ENCODE results near the gene CTRL.

DNA sequence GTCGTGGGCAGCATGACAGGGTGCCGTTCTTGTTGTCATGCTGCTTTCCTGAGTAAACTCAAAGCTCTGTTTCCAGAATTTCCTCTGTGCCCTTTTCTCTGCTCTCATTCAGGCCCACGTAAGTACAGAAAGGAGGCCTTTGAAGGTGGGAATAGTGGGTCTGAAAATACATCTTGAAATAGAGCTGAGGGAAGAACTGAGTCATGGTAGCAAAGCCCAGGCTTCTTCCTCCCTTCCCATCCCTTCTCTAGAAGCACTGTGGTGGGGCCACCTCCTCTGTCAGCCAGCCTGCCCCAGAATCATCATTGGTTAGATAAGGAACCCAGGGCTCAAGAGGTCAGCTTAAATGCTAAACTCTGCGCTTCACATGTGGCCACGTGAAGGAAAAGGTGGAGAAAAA lies 9.4 kb downstream of the CTRL start:
- TF ChIP-seq, protein P1, sequence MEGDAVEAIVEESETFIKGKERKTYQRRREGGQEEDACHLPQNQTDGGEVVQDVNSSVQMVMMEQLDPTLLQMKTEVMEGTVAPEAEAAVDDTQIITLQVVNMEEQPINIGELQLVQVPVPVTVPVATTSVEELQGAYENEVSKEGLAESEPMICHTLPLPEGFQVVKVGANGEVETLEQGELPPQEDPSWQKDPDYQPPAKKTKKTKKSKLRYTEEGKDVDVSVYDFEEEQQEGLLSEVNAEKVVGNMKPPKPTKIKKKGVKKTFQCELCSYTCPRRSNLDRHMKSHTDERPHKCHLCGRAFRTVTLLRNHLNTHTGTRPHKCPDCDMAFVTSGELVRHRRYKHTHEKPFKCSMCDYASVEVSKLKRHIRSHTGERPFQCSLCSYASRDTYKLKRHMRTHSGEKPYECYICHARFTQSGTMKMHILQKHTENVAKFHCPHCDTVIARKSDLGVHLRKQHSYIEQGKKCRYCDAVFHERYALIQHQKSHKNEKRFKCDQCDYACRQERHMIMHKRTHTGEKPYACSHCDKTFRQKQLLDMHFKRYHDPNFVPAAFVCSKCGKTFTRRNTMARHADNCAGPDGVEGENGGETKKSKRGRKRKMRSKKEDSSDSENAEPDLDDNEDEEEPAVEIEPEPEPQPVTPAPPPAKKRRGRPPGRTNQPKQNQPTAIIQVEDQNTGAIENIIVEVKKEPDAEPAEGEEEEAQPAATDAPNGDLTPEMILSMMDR (optimal IDR thresholded peaks at IDR 0.05 in 1 of 3, IDR thresholded peaks at IDR 0.05 in 1 of 3, conservative IDR thresholded peaks at IDR 0.05 in 1 of 3; ENCODE audit: extremely low read depth in 1 of 3, insufficient read depth in 2 of 3, low read length in 3 of 3), result no peak
- no peak for TF ChIP-seq EZH2 (IDR thresholded peaks at IDR 0.05; ENCODE audit: low read length)
